ENCODE measurements around the gene CCDC138. TPM values are rescaled to one million over a fixed set of nuclear protein-coding genes. Genes with fewer than 3 reads are reported as not detected.

The CCDC138 gene
- polyA plus RNA-seq, 1 donor (not counting 4 experiments of a cell fraction or from before 2014, with no cell fraction given): 6.6 TPM

GRCh38 chr2:108889907-108890306, 103.3 kb downstream of the CCDC138 start:
- H3K4me3 ChIP-seq (ENCODE audit: control insufficient read depth in 2 of 3, extremely low read depth in 1 of 3, insufficient read depth in 2 of 3, low read depth in 1 of 3, low read length in 3 of 3): no peak overlapping the region
- H3K9me3 ChIP-seq (ENCODE audit: control insufficient read depth, low read depth, low read length): peaks cover 4% of the 10 kb centered on the region
- TF ChIP-seq CTCF (optimal IDR thresholded peaks at IDR 0.05 in 1 of 3, IDR thresholded peaks at IDR 0.05 in 1 of 3, conservative IDR thresholded peaks at IDR 0.05 in 1 of 3; ENCODE audit: extremely low read depth in 1 of 3, insufficient read depth in 2 of 3, low read length in 3 of 3) (no peak), EZH2 (IDR thresholded peaks at IDR 0.05; ENCODE audit: low read length) (no peak)
- H3K4me2 ChIP-seq (ENCODE audit: control insufficient read depth, extremely low read depth, insufficient read depth, low read depth, low read length): no peak overlapping the region
- H3K4me1 ChIP-seq (ENCODE audit: control insufficient read depth, extremely low read depth, insufficient read depth, low read length): peaks cover 3% of the 10 kb centered on the region
- no peak for FAIRE-seq
- no peaks in the 10 kb centered on the region for H4K20me1 ChIP-seq (ENCODE audit: control insufficient read depth, extremely low read depth, insufficient read depth, low read length)
- H2AFZ ChIP-seq (ENCODE audit: control insufficient read depth, low read length): no peak overlapping the region
- no peaks in the 10 kb centered on the region for H3K9me1 ChIP-seq (ENCODE audit: control insufficient read depth, extremely low read depth, insufficient read depth, low read length)
- H3K27ac ChIP-seq (ENCODE audit: control insufficient read depth, insufficient read depth, low read length): no peak overlapping the region
- no peak overlapping the region for H3K9ac ChIP-seq (ENCODE audit: control insufficient read depth, extremely low read depth, insufficient read depth, low read length)
- no peaks in the 10 kb centered on the region for H3K27me3 ChIP-seq (ENCODE audit: control insufficient read depth, extremely low read depth, insufficient read depth, low read length)
- dilution Hi-C loops (cut with MboI; ENCODE audit: extremely low pct_ligation_motif_present, low sequenced_read_pairs): no loop called here
- DNase-seq (ENCODE audit: low read depth, low spot score): no peak
- H3K79me2 ChIP-seq (ENCODE audit: control insufficient read depth, insufficient read depth, low read length): no peaks in the 10 kb centered on the region
- H3K36me3 ChIP-seq (ENCODE audit: control insufficient read depth in 2 of 2, extremely low read depth in 1 of 2, insufficient read depth in 2 of 2, low read length in 2 of 2): no peaks in the 10 kb centered on the region

GRCh38 chr2:108893277-108893676, 106.7 kb downstream of the CCDC138 start:
- H3K4me1 ChIP-seq (ENCODE audit: control insufficient read depth, extremely low read depth, insufficient read depth, low read length): peaks cover 3% of the 10 kb centered on the region
- dilution Hi-C loops (cut with MboI; ENCODE audit: extremely low pct_ligation_motif_present, low sequenced_read_pairs): no loop called here
- no peaks in the 10 kb centered on the region for H4K20me1 ChIP-seq (ENCODE audit: control insufficient read depth, extremely low read depth, insufficient read depth, low read length)
- no peak for TF ChIP-seq EZH2 (IDR thresholded peaks at IDR 0.05; ENCODE audit: low read length)
- TF ChIP-seq CTCF (optimal IDR thresholded peaks at IDR 0.05 in 1 of 3, IDR thresholded peaks at IDR 0.05 in 1 of 3, conservative IDR thresholded peaks at IDR 0.05 in 1 of 3; ENCODE audit: extremely low read depth in 1 of 3, insufficient read depth in 2 of 3, low read length in 3 of 3): no peak
- H3K9me3 ChIP-seq (ENCODE audit: control insufficient read depth, low read depth, low read length): peaks cover 3% of the 10 kb centered on the region
- H3K9ac ChIP-seq (ENCODE audit: control insufficient read depth, extremely low read depth, insufficient read depth, low read length): no peak overlapping the region
- H3K4me2 ChIP-seq (ENCODE audit: control insufficient read depth, extremely low read depth, insufficient read depth, low read depth, low read length): no peak overlapping the region
- H3K79me2 ChIP-seq (ENCODE audit: control insufficient read depth, insufficient read depth, low read length): no peaks in the 10 kb centered on the region
- no peaks in the 10 kb centered on the region for H3K27me3 ChIP-seq (ENCODE audit: control insufficient read depth, extremely low read depth, insufficient read depth, low read length)
- no peak for DNase-seq (ENCODE audit: low read depth, low spot score)
- no peak overlapping the region for H3K27ac ChIP-seq (ENCODE audit: control insufficient read depth, insufficient read depth, low read length)
- no peaks in the 10 kb centered on the region for H3K36me3 ChIP-seq (ENCODE audit: control insufficient read depth in 2 of 2, extremely low read depth in 1 of 2, insufficient read depth in 2 of 2, low read length in 2 of 2)
- H2AFZ ChIP-seq (ENCODE audit: control insufficient read depth, low read length): no peak overlapping the region
- no peak for FAIRE-seq
- H3K9me1 ChIP-seq (ENCODE audit: control insufficient read depth, extremely low read depth, insufficient read depth, low read length): no peaks in the 10 kb centered on the region
- no peak overlapping the region for H3K4me3 ChIP-seq (ENCODE audit: control insufficient read depth in 2 of 3, extremely low read depth in 1 of 3, insufficient read depth in 2 of 3, low read depth in 1 of 3, low read length in 3 of 3)
